GM23248 (cell line): ENCODE data around the gene WDR19.

Experiments used
- EZH2 ChIP-seq: fragments of 200-600 bp; sonication (generic); IDR thresholded peaks from 2 replicates; pipeline ENCODE4 v1.6.1; 2018; ENCODE audit warnings: antibody characterized with exemption, mild to moderate bottlenecking; ENCODE audit not compliant: insufficient read depth, poor library complexity, severe bottlenecking
- EZH2phosphoT487 ChIP-seq: fragments of 200-600 bp; sonication (generic); IDR thresholded peaks from 2 replicates; pipeline ENCODE4 v1.6.1; 2018; ENCODE audit warnings: antibody characterized with exemption, moderate library complexity, mild to moderate bottlenecking, low read depth; ENCODE audit not compliant: insufficient read depth

- TF ChIP-seq EZH2 (no peak), EZH2phosphoT487 (no peak)
Measured at GRCh38 chr4:39157520-39157919, 24.8 kb upstream of the WDR19 start.
